ENCODE results near the gene UNKL. TPM values are rescaled to one million over a fixed set of nuclear protein-coding genes. Genes with fewer than 3 reads are reported as not detected.
"Not testable (repeated sequence)": the region's sequence is repeated elsewhere in the genome, so short reads cannot be mapped to it uniquely, and the experiment has no call there.

The UNKL gene
- total RNA-seq, 1 donor from 2014 or later, result 14.5 TPM

DNA sequence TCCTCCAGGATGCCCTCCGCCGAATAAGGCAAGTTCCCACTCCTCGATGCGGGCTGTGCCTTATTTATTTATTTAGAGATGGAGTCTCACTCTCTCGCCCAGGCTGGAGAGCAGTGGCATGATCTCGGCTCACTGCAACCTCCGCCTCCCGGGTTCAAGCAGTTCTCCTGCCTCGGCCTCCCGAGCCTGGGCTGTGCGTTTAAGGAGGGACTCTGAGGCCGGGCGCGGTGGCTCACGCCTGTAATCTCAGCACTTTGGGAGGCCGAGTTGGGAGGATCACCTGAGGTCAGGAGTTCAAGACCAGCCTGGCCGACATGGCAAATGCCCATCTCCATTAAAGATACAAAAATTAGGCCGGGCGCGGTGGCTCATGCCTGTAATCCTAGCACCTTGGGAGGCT is 86.4 kb downstream of the UNKL start:
- not testable (repeated sequence) for DNase-seq (ENCODE audit: low spot score)

DNA sequence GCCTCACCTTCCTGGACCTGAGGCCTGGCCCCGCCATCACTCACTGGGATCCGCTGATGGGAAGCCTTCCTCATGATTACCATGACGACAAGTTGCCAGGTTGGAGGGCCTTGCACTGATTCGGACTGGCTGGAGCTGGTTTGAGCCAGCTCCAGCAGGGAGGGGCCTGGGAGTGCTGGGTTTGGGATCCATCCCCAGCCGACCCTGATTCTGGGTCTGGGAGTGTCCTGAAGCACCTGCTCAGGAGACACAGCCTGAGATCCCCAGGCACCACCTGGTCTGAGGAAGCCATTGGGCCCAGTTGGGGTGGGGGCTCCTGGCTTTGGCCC is 86.9 kb downstream of the UNKL start:
- DNase-seq (ENCODE audit: low spot score), result no peak

DNA sequence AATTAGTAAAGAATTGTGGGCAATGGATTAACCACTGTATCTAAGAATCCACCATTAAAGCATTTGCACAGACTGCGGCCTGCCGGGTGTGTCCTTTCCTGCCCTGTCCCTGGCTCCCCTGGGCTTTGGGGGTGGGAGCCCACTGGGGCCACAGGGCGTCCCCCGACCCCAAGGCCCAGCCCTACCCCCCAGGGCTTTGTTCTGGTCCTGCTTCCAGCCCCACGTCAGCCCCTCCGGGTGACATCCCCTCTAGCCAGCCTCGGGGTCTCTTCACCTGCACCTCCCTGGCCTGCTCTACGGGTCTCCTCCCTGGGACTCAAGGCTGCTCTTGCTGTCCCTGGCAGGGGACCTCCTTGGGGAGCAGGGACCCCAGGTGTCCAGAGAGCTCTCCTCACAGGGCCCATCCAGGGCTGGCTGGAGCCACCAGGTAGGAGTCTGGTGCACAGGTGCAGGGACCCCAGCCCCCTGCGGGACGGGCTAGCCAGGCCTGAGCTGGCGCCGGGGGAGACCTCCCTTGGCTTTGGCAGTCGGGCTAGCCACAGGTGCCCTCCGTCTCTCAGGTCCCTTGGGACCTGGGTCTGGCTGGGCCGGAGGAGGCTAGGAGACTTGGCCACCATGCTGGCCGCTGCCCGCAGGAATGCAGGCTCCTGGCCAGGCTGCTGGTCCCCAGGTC is 87.4 kb downstream of the UNKL start:
- no peak for DNase-seq (ENCODE audit: low spot score)

DNA sequence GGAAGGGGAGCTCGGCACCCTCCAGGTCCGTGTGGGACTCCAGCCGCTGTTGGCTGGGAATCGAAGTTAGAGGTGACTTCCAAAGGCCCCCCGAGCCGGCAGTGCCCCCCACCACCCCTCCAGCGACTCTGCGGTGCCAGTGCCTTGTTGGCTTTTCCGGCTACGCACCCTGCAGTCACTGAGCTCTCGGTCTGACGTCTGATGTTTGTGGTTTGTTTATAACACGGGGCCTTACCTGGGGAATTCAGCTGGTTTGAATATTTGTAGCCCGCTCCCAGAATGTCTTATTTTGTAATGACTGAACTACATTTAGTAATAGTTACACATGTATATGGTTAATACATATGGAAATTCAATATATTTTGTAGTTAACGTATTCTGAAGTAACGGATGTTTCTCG is 88.1 kb downstream of the UNKL start:
- DNase-seq (ENCODE audit: low spot score), result no peak

DNA sequence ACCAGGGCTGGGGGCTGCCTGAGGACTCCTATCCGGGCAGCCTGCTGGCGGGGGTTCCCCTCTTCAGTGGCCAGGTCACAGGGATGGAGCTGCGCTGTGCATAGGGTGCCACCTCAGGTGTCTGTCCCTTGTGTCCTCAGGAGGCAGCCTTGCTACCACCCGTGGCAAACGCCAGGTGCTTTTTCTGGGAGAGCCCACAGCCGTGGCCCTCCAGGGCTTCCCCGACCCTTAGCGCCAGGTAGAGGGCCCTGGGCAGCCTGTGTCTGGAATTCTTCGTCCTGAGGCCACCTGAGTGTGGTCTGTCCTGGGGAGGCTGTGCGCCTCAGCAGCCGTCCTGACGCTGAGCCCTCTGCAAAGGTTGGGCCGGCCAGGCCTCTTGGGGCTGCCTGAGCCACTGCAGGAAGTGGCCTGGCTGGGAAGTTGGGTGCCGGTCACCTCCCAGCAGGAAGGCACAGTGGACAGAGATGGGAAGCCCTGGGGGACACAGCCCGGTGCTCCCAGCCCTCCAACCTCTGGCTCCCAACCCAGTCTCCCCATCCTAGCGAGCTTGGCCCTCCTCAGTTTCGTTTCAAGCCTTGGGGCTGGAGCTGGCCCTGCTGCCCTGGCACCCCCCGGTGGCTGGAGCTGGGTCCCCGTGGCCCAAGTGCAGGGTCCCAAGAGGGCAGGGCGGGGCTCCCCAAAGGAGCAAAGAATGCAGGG is 88.7 kb downstream of the UNKL start:
- no peak for DNase-seq (ENCODE audit: low spot score)

DNA sequence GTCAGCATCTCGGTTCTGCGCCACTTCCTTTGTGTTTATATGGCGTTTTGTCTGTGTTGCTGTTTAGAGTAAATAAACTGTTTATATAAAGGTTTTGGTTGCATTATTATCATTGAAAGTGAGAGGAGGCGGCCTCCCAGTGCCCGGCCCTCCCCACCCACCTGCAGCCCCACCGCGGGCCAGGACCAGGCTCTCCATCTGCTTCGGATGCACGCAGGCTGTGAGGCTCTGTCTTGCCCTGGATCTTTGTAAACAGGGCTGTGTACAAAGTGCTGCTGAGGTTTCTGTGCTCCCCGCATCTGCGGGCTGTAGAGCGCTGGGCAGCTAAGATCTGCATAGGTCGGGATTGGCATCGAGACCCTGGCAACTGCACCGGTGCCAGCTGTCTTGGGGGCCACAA is 89.2 kb downstream of the UNKL start:
- no peak for DNase-seq (ENCODE audit: low spot score)

DNA sequence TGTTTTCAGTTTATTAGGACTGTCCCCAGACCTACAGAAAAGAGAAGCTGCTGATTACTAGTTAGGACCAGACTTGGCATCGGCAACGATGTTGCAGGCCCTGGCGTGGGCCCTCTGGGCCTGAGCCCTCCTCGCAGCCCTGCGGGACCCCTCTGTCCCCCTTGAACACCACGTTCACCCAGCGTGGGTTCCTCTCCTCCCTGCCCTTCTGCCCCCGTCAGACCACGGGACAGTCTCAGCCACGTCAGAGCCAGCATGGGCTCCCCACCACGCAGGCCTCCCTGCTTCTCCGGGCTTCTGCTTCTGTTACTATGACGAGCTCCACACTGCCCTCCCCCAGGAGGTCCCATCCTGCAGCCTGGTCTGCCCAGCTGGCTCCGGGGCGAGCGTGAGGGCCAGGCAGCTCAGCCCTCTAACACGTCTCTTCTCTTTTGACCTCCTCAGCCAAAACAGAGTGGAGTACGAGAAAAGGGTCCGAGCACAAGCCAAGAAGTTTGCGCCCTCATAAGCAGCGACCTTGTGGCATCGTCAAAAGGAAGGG is 90.1 kb downstream of the UNKL start:
- no peak for DNase-seq (ENCODE audit: low spot score)

DNA sequence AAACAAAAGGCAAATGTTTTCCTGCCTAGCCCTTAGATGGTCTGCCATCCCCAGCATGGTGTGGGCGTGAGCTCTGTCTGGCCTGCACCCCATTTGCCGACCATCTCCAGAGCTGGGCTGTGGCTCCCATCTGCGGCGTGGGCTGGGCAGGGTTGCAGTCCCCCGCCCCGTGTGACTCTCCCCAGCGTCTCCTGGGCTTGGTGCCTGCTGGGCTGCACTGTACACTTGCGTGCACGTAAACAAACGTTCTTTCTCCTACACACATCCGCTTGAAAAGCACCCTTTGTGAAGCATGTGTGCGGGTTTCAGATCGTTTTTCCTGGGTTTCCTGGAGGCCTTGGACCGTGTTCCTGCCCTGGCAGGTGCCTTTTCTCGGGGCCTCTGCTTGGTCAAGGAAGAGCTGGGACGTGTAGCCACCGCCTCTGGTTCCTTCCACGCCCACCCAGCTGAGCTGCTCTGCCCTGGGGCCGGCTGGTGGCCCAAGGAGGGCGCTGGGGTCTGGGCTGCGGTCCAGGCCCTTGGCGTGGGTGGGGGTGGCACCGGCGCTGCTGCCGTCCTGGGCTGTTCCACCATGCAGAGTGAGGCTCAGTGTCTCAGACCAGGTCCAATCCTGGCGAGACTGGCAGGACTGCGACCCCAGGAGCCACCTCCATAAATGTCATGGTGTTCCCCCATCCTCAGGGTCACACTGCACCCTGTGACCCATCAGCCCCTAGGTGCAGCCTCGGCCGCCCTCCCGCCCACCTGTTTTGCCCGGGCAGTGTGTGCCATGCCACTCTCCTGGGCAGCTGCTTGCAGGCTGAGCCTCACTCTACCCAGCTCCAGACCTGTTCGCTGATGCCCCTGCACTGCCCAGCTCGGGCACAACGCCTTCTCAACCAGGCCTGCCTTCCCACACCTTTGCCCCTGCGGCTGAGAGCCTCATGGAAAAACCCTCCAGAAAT is 90.9 kb downstream of the UNKL start:
- DNase-seq (ENCODE audit: low spot score), result no peak

DNA sequence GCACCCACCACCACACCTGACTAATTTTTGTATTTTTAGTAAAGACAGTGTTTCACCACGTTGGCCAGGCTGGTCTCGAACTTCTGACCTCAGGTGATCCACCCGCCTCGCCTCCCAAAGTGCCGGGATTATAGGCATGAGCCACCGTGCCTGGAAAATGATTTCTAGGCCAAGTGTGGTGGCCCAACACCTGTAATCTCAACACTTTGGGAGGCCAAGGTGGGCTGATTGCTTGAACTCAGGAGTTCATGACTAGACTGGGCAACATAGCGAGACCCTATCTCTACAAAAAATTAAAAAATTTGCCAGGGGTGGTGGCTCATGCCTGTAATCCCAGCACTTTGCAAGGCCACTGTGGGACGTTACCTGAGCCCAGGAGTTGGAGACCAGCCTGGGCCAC is 92.1 kb downstream of the UNKL start:
- no peak for DNase-seq (ENCODE audit: low spot score)

DNA sequence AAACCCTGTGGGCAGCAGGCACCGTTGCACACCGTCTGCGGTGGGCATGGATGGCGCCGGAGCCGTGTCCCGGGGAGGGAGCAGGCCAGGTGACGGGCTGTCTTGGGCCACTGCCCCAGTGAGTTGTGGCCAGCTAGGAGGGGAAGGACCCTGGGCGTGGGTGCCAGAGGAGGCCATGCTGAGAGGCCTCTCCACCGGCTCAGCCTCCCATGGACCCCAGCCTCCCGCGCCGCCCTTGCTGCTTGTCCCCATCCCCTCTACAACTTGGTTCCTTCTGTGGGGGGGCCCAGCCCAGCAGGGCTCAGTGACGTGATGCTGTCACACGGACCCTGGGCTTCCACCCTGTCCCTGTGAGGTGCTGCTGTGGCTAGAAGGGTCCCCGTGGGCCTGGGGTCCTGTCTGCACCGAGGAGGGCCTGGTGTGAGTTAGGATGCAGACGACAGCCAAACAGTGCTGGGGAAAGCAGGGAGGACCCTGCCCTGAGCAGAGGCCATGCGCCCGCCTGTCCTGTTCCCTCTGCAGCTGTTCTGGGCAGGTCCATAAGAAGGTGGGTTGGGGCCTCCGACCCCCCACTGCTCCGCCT is 93.8 kb downstream of the UNKL start:
- DNase-seq (ENCODE audit: low spot score), result no peak

DNA sequence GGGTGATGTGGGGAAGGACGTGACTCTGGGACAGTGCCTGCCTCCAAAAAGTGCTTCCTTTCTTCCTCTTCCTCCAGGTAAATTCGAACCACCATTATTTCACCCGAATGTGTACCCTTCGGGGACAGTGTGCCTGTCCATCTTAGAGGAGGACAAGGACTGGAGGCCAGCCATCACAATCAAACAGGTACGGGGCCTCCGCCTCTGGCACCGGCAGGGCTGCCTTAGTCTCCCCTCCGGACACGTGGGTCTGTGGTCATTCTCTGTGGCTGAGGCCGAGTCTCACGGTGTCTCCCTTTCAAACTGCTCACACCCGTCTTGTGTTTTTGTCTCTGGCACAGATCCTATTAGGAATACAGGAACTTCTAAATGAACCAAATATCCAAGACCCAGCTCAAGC is 94.4 kb downstream of the UNKL start:
- no peak for DNase-seq (ENCODE audit: low spot score)

DNA sequence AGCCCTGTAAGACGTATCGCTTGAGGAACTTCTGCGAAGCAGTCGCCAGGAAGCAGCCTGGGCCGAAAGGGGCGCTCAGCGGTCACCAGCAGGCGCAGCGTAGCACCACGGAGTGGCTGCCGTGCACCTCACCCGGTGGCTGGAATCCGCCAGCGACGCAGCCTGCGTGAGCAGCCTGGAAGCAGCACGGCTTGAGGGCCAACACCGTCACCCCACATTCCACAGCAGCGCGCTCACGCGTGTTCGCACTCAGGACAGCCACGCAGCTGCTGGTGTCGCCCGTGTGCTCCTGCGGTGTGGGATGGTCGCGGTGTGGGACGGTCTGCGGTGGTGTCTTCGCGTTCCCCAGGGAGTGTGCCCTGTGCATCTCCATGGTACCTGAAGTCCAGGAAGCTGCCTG is 95.5 kb downstream of the UNKL start:
- no peak for DNase-seq (ENCODE audit: low spot score)

DNA sequence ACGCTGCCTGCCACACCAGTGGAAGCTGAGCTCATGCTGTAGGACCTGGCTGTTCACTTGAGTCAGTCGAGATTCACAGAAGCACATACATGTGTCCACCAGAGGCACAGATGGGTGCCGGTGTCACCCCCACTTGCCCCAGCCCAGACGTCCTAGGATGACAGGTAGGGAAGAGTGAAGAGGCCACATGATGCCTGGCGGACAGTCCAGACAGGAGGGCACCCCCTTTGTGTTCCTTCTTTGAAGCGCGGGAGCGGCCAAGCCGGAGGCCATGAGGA is 96.3 kb downstream of the UNKL start:
- DNase-seq (ENCODE audit: low spot score), result no peak

DNA sequence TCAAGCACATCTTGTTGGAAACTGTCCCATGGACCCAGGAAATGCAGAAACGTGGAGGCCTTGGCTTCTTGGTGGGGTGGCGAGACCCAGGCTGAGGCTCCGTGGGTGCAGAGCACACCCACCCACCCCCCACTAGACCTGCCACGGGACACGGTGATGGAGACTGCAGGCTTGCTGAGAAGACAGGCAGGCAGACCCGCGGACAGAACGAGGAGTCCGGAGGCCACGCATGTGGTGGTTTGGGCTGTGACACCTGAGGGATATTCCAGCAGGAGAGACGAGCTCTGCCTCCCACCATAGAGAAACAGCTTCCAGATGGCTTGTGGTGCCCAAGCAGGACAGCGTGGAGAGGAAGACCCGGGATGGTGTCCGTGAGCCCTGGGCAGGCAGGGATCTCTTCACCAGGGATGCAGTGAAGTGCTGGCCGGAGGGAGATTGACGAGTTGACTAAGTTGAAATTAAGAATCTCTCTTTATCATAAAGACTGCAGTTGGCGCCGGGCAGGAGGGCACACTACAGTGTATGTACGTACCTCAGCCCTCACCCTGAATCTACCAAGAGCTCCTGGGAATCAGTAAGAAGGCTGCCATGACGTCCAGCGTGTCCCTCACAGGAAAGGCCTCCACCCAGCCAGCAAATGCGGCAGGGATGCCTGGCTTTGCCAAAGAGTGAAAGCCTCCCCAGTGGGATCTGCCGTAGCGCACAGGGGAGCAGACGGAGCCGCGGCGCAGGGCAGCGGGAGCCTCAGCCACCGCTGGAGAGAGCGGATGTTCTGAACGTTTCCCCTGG is 96.8 kb downstream of the UNKL start:
- no peak for DNase-seq (ENCODE audit: low spot score)

DNA sequence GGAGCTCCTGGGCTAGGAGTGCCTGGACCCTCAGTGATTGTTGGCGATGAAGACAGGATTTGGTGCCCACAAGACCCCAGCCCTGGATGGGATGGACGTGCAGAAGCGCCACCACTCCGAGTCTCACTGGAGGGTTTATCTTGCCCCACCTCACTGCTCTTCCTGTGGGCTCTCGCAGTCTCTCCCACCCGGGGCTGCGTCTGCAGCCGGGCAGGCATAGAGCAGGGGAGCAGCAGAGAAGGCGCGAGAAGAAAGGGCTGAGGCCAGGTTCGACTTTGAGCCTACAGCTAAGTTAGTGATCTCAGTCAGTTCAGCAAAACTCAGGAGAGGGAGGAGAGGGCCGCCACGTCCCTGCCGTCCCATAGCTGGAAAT is 98.5 kb downstream of the UNKL start:
- DNase-seq (ENCODE audit: low spot score), result no peak

DNA sequence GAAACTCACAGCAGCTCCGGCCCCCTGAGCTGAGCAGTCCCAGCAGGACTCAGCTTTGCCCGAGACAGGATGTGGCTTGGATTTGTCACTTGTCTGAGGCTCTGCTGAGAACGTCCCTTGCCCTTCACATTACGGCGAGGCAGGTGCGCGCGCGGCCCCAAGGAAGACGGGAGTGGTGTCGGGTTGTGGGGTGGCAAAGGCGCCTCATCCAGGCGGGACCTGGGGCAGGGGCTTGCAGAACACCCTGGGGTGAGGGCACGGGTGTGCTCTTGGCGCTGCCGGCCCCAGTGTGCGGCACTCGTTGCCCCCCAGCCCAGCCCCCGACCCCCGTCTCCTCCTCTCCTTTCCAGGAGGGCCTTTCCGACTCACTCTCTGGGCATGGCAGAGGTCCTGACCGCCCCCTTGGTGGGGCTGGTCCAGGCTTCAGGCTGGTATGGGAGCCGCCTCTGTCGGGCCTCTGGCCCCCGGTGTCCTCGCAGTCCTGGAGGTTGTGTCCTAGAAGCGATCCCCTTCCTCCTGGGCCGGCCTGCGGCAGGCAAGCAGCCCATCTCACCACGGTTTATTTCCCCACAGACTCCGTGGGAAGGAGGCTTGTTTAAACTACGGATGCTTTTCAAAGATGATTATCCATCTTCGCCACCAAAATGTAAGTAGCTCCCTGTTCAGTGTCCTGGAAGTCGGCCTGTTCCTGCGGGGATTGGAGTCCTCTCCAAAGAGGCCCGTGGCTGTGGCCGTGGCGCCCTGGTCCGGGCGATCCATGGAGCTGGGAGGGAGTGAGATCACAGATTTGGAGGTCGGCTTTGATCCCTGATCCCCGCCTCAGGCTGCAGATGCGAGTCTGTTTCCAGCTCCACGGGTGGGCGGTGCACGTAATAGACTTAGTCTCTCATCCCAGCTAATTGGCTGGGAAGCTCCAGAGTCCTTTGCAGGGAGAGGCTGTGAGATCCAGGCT is 99.1 kb downstream of the UNKL start:
- no peak for DNase-seq (ENCODE audit: low spot score)

DNA sequence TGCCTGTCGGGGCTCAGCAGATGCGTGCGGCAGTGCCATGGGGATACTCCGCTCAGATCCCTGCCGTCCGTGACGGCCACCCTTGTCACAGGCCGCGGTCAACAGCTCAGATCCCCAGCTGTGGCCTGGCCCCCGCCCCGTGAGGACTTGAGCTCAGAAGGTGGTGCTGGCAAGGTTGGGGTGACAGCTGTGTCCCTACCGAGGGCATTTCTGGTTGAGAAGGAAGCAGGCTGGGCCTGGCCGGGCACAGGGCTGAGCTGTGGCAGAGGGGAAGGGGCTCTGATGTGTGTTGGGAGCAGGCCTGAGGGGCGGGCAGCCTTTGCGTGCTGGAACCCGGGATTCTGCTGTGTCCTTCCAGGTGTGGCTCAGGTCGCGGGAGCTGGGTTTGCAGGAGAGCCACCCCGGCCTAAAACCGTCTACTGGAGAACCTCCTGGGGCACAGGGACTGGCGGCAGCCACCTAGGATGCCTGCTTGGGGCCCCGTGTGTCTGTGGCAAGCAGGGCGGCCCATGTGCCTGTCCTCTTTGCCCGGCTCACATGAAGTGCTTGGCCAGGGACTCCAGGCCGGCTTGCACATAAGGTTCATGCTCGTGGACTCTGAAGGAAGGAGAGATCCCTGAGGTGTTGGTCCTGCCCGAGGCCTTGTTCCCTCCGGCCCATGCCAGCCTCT is 100.0 kb downstream of the UNKL start:
- DNase-seq (ENCODE audit: low spot score), result no peak

DNA sequence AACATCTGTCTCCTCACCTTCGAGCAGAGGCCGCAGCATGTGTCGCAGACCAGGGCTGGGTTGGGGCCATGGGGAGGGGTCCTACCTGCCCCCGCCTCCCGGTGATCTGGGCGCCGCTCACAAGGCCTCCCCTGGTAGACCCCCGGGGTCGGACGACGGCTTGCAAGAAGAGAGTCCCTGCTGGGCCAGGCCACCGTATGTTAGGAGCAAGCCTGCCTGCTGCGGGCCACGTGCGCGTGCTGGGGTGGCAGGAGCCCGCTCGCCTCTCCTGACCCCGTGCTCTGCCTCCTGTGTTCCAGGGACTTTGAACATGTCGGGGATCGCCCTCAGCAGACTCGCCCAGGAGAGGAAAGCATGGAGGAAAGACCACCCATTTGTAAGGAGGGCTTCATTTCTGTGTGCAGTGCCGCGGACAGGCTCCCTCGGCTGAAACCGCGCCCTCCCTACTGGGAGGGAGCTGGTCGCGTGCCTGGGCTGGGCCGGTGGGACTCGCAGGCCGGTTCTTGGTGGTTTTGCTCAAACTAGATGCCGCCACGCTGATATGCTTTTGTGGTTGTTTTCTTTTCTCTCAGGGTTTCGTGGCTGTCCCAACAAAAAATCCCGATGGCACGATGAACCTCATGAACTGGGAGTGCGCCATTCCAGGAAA is 100.7 kb downstream of the UNKL start:
- DNase-seq (ENCODE audit: low spot score), result no peak

All from mesenteric fat pad (tissue), 1 donor.